GM03348 (cell line): ENCODE results near the gene ANKRD7.
"Not testable (repeated sequence)": the region's sequence is repeated elsewhere in the genome, so short reads cannot be mapped to it uniquely, and the experiment has no call there.

Source experiments
- DNase-seq: peaks from one replicate; pipeline ENCODE4 v3.0.0; 2012; ENCODE audit warnings: low spot score

Gene ANKRD7

GRCh38 chr7:118233799-118234198 is 9.3 kb downstream of the ANKRD7 start:
- DNase-seq = no peak

- no peak for DNase-seq
Measured at GRCh38 chr7:118239014-118239413, 14.5 kb downstream of the ANKRD7 start.

- not testable (repeated sequence) for DNase-seq
Measured at GRCh38 chr7:118240320-118240719, 15.8 kb downstream of the ANKRD7 start.

GRCh38 chr7:118243695-118244094 is 19.2 kb downstream of the ANKRD7 start:
- DNase-seq = no peak

GRCh38 chr7:118245267-118246040 is 20.9 kb downstream of the ANKRD7 start:
- DNase-seq = no peak

- DNase-seq = no peak
Measured at GRCh38 chr7:118250860-118251494, 26.5 kb downstream of the ANKRD7 start.

- no peak for DNase-seq
Measured at GRCh38 chr7:118252087-118252486, 27.6 kb downstream of the ANKRD7 start.

- DNase-seq = no peak
Measured at GRCh38 chr7:118259115-118259514, 34.6 kb downstream of the ANKRD7 start.

GRCh38 chr7:118264836-118265235 is 40.3 kb downstream of the ANKRD7 start:
- DNase-seq = no peak

GRCh38 chr7:118280319-118281012 is 56.0 kb downstream of the ANKRD7 start:
- no peak for DNase-seq

GRCh38 chr7:118281196-118281595 is 56.7 kb downstream of the ANKRD7 start:
- DNase-seq = no peak

- DNase-seq = no peak
Measured at GRCh38 chr7:118285358-118285757, 60.9 kb downstream of the ANKRD7 start.

GRCh38 chr7:118286131-118286530 is 61.6 kb downstream of the ANKRD7 start:
- no peak for DNase-seq

GRCh38 chr7:118288098-118288497 is 63.6 kb downstream of the ANKRD7 start:
- no peak for DNase-seq

GRCh38 chr7:118289476-118289875 is 65.0 kb downstream of the ANKRD7 start:
- DNase-seq = no peak
